IPS-20b (cell line): ENCODE results near the gene RBBP8.
"Not testable (repeated sequence)": the region's sequence is repeated elsewhere in the genome, so short reads cannot be mapped to it uniquely, and the experiment has no call there.

Source experiments
- H3K27ac ChIP-seq: one replicate; pipeline ENCODE4 v1.5.1; 2013; ENCODE audit warnings: low read length
- H3K27me3 ChIP-seq: 2 replicates; pipeline ENCODE4 v1.6.1; 2013; ENCODE audit warnings: mild to moderate bottlenecking, low read length, inconsistent platforms; ENCODE audit not compliant: insufficient read depth
- H3K36me3 ChIP-seq: 2 replicates; pipeline ENCODE4 v1.6.1; 2013; ENCODE audit warnings: low read depth, mild to moderate bottlenecking, inconsistent platforms, low read length, moderate library complexity; ENCODE audit not compliant: insufficient read depth
- H3K4me1 ChIP-seq: 2 replicates; pipeline ENCODE4 v1.6.1; 2013; ENCODE audit warnings: mild to moderate bottlenecking, control low read depth, inconsistent platforms, low read length, moderate library complexity; ENCODE audit not compliant: insufficient read depth
- H3K4me3 ChIP-seq: 2 replicates; pipeline ENCODE4 v1.5.1; 2013; ENCODE audit warnings: mild to moderate bottlenecking, low read length, inconsistent platforms
- H3K9ac ChIP-seq: 2 replicates; pipeline ENCODE4 v1.6.1; 2013; ENCODE audit warnings: low read depth, mild to moderate bottlenecking, inconsistent platforms, low read length, moderate library complexity
- H3K9me3 ChIP-seq: 2 replicates; pipeline ENCODE4 v1.6.1; 2013; ENCODE audit warnings: mild to moderate bottlenecking, low read depth, low read length, inconsistent platforms; ENCODE audit not compliant: insufficient read depth

Gene RBBP8

DNA sequence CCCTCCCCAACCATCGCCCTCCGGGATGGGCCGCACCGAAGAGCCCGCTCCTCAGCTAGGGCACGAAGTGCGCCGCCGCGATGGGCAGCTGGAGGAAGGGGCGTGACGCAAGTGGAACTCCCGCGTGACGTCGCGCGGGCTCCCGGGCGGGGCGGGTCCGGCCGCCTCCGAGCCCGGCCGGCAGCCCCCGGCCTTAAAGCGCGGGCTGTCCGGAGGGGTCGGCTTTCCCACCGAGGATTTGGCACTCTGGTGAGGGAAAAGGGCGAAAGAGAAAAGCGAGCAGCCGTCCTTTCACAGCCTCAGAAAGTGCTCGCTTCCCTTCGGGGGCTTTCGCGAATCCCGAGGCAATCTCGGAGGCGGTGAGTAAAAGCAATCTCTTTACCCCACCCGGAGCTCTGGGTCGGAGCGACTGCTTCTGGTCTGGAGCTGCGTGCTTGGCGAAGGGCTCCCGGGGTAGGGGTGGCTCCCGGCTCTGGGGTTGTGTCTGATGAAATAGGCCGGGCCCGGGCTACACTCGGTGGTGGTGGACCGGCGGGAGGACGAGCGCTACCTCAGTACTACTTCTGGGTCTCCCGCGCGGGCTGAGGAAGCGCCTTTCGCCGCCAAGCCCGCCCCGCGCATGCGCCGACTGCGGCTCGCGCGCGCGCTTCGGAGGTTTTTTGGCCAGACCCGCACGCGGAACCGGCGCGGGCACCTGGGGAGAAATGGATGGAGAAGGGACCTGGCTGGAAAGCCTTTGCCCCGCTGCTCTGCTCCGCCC, at the start of gene RBBP8:
Gene RBBP8, plus strand, starts transcription at position 123 of the 760 bp plus-strand sequence. CDS start 3,524 bp downstream, outside the sequence.
- H3K9me3 ChIP-seq, result no peaks in the 10 kb centered on the region
- H3K4me3 ChIP-seq, result peak within 1 kb of the TSS; percentile 73
- peak within 1 kb of the TSS; percentile 92 for H3K27ac ChIP-seq
- H3K4me1 ChIP-seq, result peaks cover 3% of the 10 kb centered on the region; the same call in 1 of the 2 replicates
- peaks cover 6% of the 10 kb centered on the region; the same call in 1 of the 2 replicates for H3K27me3 ChIP-seq
- peaks cover 20% of the 10 kb centered on the region for H3K36me3 ChIP-seq
- H3K9ac ChIP-seq, result peak within 1 kb of the TSS; percentile 98

DNA sequence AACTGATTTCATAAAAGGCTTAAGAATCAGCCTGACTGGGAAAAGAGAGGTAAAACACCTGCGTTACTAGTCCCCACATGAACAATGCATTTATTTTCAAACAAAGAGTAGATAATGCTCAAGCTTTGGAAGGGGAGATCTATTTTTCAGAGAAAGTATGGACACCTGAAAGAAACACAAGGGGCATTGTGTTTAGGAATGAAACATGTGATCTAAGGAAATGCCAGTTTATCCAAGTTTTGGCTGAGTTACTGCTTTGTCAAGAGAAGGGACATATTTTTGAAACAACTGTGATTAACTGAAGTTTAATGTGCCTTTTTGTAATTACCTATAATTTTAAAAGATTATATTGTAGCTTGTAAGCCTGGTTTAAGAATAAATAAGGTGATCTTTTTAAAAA, 49.3 kb upstream of the RBBP8 start:
- Histone ChIP-seq H3K36me3 (no peaks in the 10 kb centered on the region), H3K27me3 (no peaks in the 10 kb centered on the region), H3K27ac (no peak overlapping the region), H3K9me3 (peaks cover 14% of the 10 kb centered on the region), H3K4me1 (no peaks in the 10 kb centered on the region; the same call in 1 of the 2 replicates), H3K4me3 (no peak overlapping the region), H3K9ac (no peak overlapping the region)

DNA sequence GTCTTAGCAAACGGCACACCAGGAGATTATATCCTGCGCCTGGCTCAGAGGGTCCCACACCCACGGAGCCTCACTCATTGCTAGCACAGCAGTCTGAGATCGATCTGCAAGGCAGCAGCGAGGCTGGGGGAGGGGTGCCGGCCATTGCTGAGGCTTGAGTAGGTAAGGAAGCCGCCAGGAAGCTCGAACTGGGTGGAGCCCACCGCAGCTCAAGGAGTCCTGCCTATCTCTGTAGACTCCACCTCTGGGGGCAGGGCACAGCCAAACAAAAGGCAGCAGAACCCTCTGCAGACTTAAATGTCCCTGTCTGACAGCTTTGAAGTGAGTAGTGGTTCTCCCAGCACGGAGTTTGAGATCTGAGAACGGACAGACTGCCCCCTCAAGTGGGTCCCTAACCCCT, 47.4 kb upstream of the RBBP8 start:
- not testable (repeated sequence) for H3K27me3 ChIP-seq, H3K27ac ChIP-seq, H3K4me1 ChIP-seq, H3K4me3 ChIP-seq, H3K9ac ChIP-seq, H3K36me3 ChIP-seq
- peaks cover 14% of the 10 kb centered on the region for H3K9me3 ChIP-seq

DNA sequence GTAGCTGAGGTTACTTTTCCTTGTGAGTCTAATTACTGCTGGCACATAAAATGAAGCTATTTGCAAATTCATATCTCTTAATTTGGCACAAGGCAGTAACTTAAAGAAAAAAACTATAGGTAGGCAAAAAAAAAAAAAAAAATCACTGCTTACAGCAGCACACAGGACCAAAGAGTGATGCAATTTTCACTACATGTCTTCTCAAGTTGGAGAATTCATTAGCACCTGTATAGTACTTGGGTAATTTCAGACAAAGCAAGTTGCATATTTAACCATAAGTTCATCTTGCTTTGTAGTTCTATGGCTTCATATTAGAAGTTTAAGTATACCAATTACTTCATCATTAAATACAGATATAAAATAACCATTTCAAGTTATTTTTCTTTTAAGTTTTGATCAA, 33.7 kb upstream of the RBBP8 start:
- Histone ChIP-seq H3K4me3 (no peak overlapping the region), H3K9me3 (peaks cover 12% of the 10 kb centered on the region; the same call in 1 of the 2 replicates), H3K9ac (no peak overlapping the region), H3K36me3 (no peaks in the 10 kb centered on the region), H3K27ac (no peak overlapping the region), H3K27me3 (no peaks in the 10 kb centered on the region), H3K4me1 (no peaks in the 10 kb centered on the region)

DNA sequence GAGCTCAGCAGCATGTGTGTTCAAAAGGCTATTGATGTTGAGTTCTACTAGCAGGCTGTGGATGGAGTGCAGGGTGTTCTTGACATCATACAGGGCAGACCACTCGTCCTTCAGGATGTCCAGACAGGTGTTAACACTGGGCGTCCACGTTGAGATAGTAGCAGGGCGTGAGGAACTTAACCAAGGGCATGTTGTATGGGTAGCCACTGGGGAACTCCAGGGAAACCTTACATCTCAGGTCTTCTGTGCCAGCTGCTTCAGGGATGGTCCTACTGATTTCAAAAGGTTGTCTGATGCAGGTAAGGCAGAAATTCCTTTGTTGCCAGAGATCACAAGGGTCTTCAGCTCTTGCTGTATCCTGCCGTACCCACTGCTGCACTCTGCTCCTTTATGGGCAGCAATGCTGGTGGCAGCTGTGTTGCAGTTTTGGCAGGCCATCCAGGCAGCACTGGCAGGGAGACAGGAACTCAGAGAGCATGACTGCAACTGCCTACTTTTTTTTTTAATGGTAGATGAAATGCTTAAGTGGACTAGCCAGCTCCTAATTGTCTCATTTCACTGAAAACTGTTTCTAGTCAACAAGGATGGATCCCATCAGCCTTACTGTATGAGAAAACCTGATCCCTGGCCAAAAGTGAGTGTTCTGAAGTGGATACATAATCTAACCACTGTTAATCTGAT, 32.4 kb upstream of the RBBP8 start:
- Histone ChIP-seq H3K9ac (no peak overlapping the region), H3K4me3 (no peak overlapping the region), H3K36me3 (no peaks in the 10 kb centered on the region), H3K27ac (no peak overlapping the region), H3K4me1 (no peaks in the 10 kb centered on the region), H3K9me3 (peaks cover 12% of the 10 kb centered on the region; the same call in 1 of the 2 replicates), H3K27me3 (no peaks in the 10 kb centered on the region)

DNA sequence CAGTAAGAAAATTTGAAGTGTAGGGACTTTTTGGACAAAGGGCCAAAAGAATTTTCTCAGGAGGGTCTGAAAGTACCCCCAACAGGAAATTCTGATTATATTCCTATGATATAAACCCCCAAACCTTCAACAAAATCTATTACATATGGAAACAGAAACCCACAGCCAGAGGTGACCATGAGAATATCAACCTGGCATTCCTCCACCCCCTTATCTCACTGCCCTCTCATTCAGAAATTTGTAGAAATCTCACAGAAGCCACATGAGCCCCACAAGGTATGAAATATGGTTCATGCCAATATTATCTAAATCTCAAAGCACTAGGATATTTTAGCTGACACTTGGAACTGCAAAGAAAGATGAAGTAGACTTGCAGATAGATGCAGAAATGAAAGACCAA, 31.0 kb upstream of the RBBP8 start:
- Histone ChIP-seq H3K9ac (no peak overlapping the region), H3K27ac (no peak overlapping the region), H3K27me3 (no peaks in the 10 kb centered on the region), H3K9me3 (peaks cover 12% of the 10 kb centered on the region; the same call in 1 of the 2 replicates), H3K36me3 (no peaks in the 10 kb centered on the region), H3K4me1 (no peaks in the 10 kb centered on the region), H3K4me3 (no peak overlapping the region)

DNA sequence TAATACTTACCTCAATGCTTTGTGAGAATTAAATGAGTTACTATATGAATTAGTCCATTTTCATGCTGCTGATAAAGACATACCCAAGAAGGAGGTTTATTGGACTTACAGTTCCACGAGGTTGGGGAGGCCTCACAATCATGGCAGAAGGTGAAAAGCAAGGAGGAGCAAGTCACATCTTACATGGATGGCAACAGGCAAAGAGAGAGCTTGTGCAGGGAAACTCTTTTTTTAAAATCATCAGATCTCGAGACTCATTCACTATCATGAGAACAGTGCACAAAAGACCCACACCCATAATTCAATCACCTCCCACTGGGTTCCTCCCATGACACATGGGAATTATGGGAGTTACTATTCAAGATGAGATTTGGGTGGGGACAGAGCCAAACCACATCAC, 29.9 kb upstream of the RBBP8 start:
- H3K9me3 ChIP-seq, result peaks cover 12% of the 10 kb centered on the region; the same call in 1 of the 2 replicates
- H3K4me3 ChIP-seq, H3K9ac ChIP-seq, H3K36me3 ChIP-seq, H3K4me1 ChIP-seq, H3K27ac ChIP-seq, H3K27me3 ChIP-seq: not testable (repeated sequence)

DNA sequence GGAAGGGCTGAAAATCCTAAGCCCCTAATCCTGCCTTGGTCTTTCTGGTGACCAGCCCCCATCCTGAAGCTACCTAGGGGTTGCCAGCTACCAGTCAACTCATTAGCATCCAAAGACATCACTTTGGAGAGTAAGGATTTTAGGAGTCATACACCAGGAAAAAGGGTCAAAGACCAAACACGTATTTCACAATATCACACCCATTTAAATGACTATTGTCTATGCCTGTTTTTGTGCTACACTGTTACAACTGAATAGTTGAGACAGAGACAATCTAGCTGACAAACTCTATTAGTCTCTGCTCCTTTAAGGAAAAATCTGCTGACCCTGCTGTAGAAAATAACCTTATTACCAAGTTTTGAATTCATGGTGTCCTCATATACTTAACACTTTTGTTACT, 21.0 kb upstream of the RBBP8 start:
- no peaks in the 10 kb centered on the region for H3K36me3 ChIP-seq
- peaks cover 43% of the 10 kb centered on the region for H3K4me1 ChIP-seq
- no peak overlapping the region for H3K4me3 ChIP-seq
- H3K27ac ChIP-seq, result no peak overlapping the region
- H3K27me3 ChIP-seq, result no peaks in the 10 kb centered on the region
- no peaks in the 10 kb centered on the region; the same call in 1 of the 2 replicates for H3K9me3 ChIP-seq
- no peak overlapping the region for H3K9ac ChIP-seq

DNA sequence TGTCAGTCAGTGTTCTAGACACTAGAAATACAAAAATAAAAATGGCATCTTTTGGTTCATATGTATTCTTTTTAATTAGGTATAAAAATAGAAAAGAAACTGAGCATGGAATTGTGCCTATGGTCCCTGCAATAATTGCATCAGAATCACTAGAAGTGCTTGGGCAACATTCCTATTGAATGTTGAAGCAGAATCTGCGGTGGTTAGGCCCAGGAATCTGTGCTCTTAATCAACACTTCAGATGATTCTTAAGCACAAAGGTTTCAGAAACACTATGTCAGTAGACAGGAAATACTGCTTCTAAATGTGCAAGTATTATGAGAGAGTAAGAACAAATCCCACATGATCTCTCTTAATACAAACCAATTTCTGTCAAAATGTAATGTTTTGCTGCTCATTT, 20.3 kb upstream of the RBBP8 start:
- Histone ChIP-seq H3K9me3 (no peaks in the 10 kb centered on the region; the same call in 1 of the 2 replicates), H3K4me1 (peaks cover 44% of the 10 kb centered on the region), H3K27me3 (no peaks in the 10 kb centered on the region), H3K36me3 (no peaks in the 10 kb centered on the region), H3K4me3 (0 out of 2 replicates have a peak overlapping the region, but pooled peaks have one; percentile 47), H3K9ac (no peak overlapping the region; the same call in 1 of the 2 replicates), H3K27ac (no peak overlapping the region)

DNA sequence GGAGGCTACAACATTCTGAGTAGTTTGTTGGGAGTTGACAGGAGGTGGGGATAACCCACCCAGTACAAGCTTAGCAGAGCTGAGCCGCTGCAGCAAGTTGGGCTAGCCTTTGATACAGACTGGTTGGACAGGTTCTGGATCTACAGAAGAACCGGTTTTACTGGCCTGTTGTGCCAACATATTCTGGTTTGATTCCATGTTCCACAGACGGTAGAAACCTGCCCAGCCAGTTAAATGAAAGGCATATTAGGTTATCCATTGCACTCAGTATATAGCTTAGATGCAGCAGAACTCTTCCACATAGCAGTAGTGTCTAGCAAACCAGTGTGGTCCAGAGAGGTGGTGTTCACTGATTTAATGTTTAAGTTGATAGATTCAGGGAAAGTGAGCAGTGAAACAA, 19.3 kb upstream of the RBBP8 start:
- H3K27me3 ChIP-seq, result no peaks in the 10 kb centered on the region
- no peak overlapping the region; the same call in 1 of the 2 replicates for H3K9ac ChIP-seq
- peaks cover 44% of the 10 kb centered on the region for H3K4me1 ChIP-seq
- peak overlapping the region; percentile 47 for H3K4me3 ChIP-seq
- H3K36me3 ChIP-seq, result no peaks in the 10 kb centered on the region
- peak overlapping the region; percentile 34 for H3K27ac ChIP-seq
- H3K9me3 ChIP-seq, result no peaks in the 10 kb centered on the region; the same call in 1 of the 2 replicates

DNA sequence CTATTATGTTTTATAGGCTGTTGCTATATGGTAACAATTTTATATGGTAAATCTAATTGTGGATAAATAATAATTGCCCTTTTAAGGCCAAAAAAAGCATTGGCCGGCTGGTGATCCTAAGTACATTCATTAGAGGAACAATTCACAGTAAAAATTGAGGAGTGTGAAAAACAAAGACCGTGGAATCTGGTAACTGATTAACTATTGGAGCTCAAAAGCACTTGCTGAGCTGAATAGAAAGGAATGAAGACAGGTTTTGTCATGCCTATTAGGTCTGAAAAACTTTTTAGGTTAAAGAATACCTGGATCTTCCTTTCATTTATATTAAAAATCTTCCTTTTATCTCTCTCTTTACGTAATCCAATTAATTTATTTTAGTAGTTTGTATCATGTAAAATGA, 18.5 kb upstream of the RBBP8 start:
- Histone ChIP-seq H3K4me1 (peaks cover 44% of the 10 kb centered on the region), H3K4me3 (peak overlapping the region; percentile 47), H3K27ac (peak overlapping the region; percentile 43), H3K36me3 (no peaks in the 10 kb centered on the region), H3K27me3 (no peaks in the 10 kb centered on the region), H3K9ac (peak overlapping the region; percentile 38; the same call in 1 of the 2 replicates), H3K9me3 (no peaks in the 10 kb centered on the region; the same call in 1 of the 2 replicates)
